ENCODE data around the gene NCOA7. TPM values are rescaled to one million over a fixed set of nuclear protein-coding genes. Genes with fewer than 3 reads are reported as not detected.
A peak's percentile ranks its signal among the peaks of the same experiment; 100 is the strongest.

The NCOA7 gene
- total and polyA plus RNA-seq, 4 donors, result 39.6 to 113 (median 48.8) TPM

GRCh38 chr6:125746731-125747588 is 43.8 kb upstream of the NCOA7 start:
- Histone ChIP-seq H3K27me3 (ENCODE audit: control insufficient read depth, insufficient read depth, low read length) (peaks cover 46% of the 10 kb centered on the region), H3K27ac (ENCODE audit: low read depth, low read length) (peak overlapping the region; percentile 93), H3K9me3 (ENCODE audit: control insufficient read depth, insufficient read depth, low read length) (no peaks in the 10 kb centered on the region), H3K4me3 (ENCODE audit: low read depth, low read length) (peak overlapping the region; percentile 76), H3K4me1 (ENCODE audit: control insufficient read depth, insufficient read depth, low read length) (peaks cover 24% of the 10 kb centered on the region), H3K36me3 (ENCODE audit: control insufficient read depth, insufficient read depth, low read length) (no peaks in the 10 kb centered on the region)
- WGBS (ENCODE audit: insufficient coverage), result 1% methylated on average over 19 of the region's 32 CpGs
- DNase-seq (ENCODE audit: low read depth in 4 of 6, low spot score in 6 of 6), result peak in 3 of 6 donors; percentile 69 to 91 (median 90)

- H3K9me3 ChIP-seq (ENCODE audit: control insufficient read depth, insufficient read depth, low read length), result no peaks in the 10 kb centered on the region
- WGBS (ENCODE audit: insufficient coverage), result under 1% methylated on average over 76 of the region's 76 CpGs
- peaks cover 46% of the 10 kb centered on the region for H3K27me3 ChIP-seq (ENCODE audit: control insufficient read depth, insufficient read depth, low read length)
- peak overlapping the region; percentile 97 for H3K27ac ChIP-seq (ENCODE audit: low read depth, low read length)
- H3K4me3 ChIP-seq (ENCODE audit: low read depth, low read length), result peak overlapping the region; percentile 76
- no peaks in the 10 kb centered on the region for H3K36me3 ChIP-seq (ENCODE audit: control insufficient read depth, insufficient read depth, low read length)
- peaks cover 24% of the 10 kb centered on the region for H3K4me1 ChIP-seq (ENCODE audit: control insufficient read depth, insufficient read depth, low read length)
- peak in 2 of 6 donors; percentile 51 to 73 for DNase-seq (ENCODE audit: low read depth in 4 of 6, low spot score in 6 of 6)
Observed at GRCh38 chr6:125747589-125748405, 43.0 kb upstream of the NCOA7 start.

- DNase-seq (ENCODE audit: low read depth in 4 of 6, low spot score in 6 of 6), result peak in 2 of 6 donors; percentile 57 to 71
- WGBS (ENCODE audit: insufficient coverage), result 0% methylated on average over 37 of the region's 42 CpGs
- Histone ChIP-seq H3K9me3 (ENCODE audit: control insufficient read depth, insufficient read depth, low read length) (no peaks in the 10 kb centered on the region), H3K4me1 (ENCODE audit: control insufficient read depth, insufficient read depth, low read length) (peaks cover 24% of the 10 kb centered on the region), H3K27me3 (ENCODE audit: control insufficient read depth, insufficient read depth, low read length) (peaks cover 46% of the 10 kb centered on the region), H3K36me3 (ENCODE audit: control insufficient read depth, insufficient read depth, low read length) (no peaks in the 10 kb centered on the region), H3K27ac (ENCODE audit: low read depth, low read length) (peak overlapping the region; percentile 97), H3K4me3 (ENCODE audit: low read depth, low read length) (peak overlapping the region; percentile 76)
Observed at GRCh38 chr6:125748406-125749172, 42.2 kb upstream of the NCOA7 start.

- H3K36me3 ChIP-seq (ENCODE audit: control insufficient read depth, insufficient read depth, low read length), result no peaks in the 10 kb centered on the region
- peaks cover 46% of the 10 kb centered on the region for H3K27me3 ChIP-seq (ENCODE audit: control insufficient read depth, insufficient read depth, low read length)
- no peaks in the 10 kb centered on the region for H3K9me3 ChIP-seq (ENCODE audit: control insufficient read depth, insufficient read depth, low read length)
- WGBS (ENCODE audit: insufficient coverage), result under 1% methylated on average over 95 of the region's 95 CpGs
- peaks cover 24% of the 10 kb centered on the region for H3K4me1 ChIP-seq (ENCODE audit: control insufficient read depth, insufficient read depth, low read length)
- peak within 1 kb of the TSS; percentile 90 for H3K4me3 ChIP-seq (ENCODE audit: low read depth, low read length)
- H3K27ac ChIP-seq (ENCODE audit: low read depth, low read length), result peak within 1 kb of the TSS; percentile 97
- DNase-seq (ENCODE audit: low read depth in 4 of 6, low spot score in 6 of 6), result peak; percentile 70 to 97 (median 87)
Observed at GRCh38 chr6:125749173-125749864, 41.4 kb upstream of the NCOA7 start, which contains the start of gene HEY2. Gene HEY2, plus strand, starts transcription at chr6:125749632. Its CDS starts 145 bp downstream, at chr6:125749777.

- Histone ChIP-seq H3K27me3 (ENCODE audit: control insufficient read depth, insufficient read depth, low read length) (peaks cover 46% of the 10 kb centered on the region), H3K4me3 (ENCODE audit: low read depth, low read length) (peak overlapping the region; percentile 90), H3K27ac (ENCODE audit: low read depth, low read length) (peak overlapping the region; percentile 92), H3K36me3 (ENCODE audit: control insufficient read depth, insufficient read depth, low read length) (no peaks in the 10 kb centered on the region), H3K4me1 (ENCODE audit: control insufficient read depth, insufficient read depth, low read length) (peaks cover 24% of the 10 kb centered on the region), H3K9me3 (ENCODE audit: control insufficient read depth, insufficient read depth, low read length) (no peaks in the 10 kb centered on the region)
- WGBS (ENCODE audit: insufficient coverage), result 0% methylated on average over 30 of the region's 35 CpGs
- peak in 2 of 6 donors; percentile 43 to 47 for DNase-seq (ENCODE audit: low read depth in 4 of 6, low spot score in 6 of 6)
Observed at GRCh38 chr6:125749865-125750691, 40.7 kb upstream of the NCOA7 start.

GRCh38 chr6:125750692-125751333 is 39.9 kb upstream of the NCOA7 start:
- WGBS (ENCODE audit: insufficient coverage), result 8% methylated on average over 3 of the region's 4 CpGs
- Histone ChIP-seq H3K4me3 (ENCODE audit: low read depth, low read length) (peak overlapping the region; percentile 90), H3K36me3 (ENCODE audit: control insufficient read depth, insufficient read depth, low read length) (no peaks in the 10 kb centered on the region), H3K27ac (ENCODE audit: low read depth, low read length) (peak overlapping the region; percentile 92), H3K27me3 (ENCODE audit: control insufficient read depth, insufficient read depth, low read length) (peaks cover 42% of the 10 kb centered on the region), H3K9me3 (ENCODE audit: control insufficient read depth, insufficient read depth, low read length) (no peaks in the 10 kb centered on the region), H3K4me1 (ENCODE audit: control insufficient read depth, insufficient read depth, low read length) (peaks cover 21% of the 10 kb centered on the region)
- DNase-seq (ENCODE audit: low read depth in 4 of 6, low spot score in 6 of 6), result peak in 1 of 6 donors; percentile 17

GRCh38 chr6:125751334-125751916 is 39.3 kb upstream of the NCOA7 start:
- H3K27me3 ChIP-seq (ENCODE audit: control insufficient read depth, insufficient read depth, low read length), result peaks cover 36% of the 10 kb centered on the region
- peak overlapping the region; percentile 90 for H3K4me3 ChIP-seq (ENCODE audit: low read depth, low read length)
- no CpG with 5 or more reads among the region's 6 CpGs for WGBS (ENCODE audit: insufficient coverage)
- peak overlapping the region; percentile 74 for H3K27ac ChIP-seq (ENCODE audit: low read depth, low read length)
- peaks cover 21% of the 10 kb centered on the region for H3K4me1 ChIP-seq (ENCODE audit: control insufficient read depth, insufficient read depth, low read length)
- DNase-seq (ENCODE audit: low read depth in 4 of 6, low spot score in 6 of 6), result no peak
- H3K9me3 ChIP-seq (ENCODE audit: control insufficient read depth, insufficient read depth, low read length), result no peaks in the 10 kb centered on the region
- H3K36me3 ChIP-seq (ENCODE audit: control insufficient read depth, insufficient read depth, low read length), result no peaks in the 10 kb centered on the region

- DNase-seq (ENCODE audit: low read depth in 4 of 6, low spot score in 6 of 6), result peak in 1 of 6 donors; percentile 45
- Histone ChIP-seq H3K36me3 (ENCODE audit: control insufficient read depth, insufficient read depth, low read length) (no peaks in the 10 kb centered on the region), H3K9me3 (ENCODE audit: control insufficient read depth, insufficient read depth, low read length) (no peaks in the 10 kb centered on the region), H3K4me1 (ENCODE audit: control insufficient read depth, insufficient read depth, low read length) (peaks cover 17% of the 10 kb centered on the region), H3K27me3 (ENCODE audit: control insufficient read depth, insufficient read depth, low read length) (peaks cover 24% of the 10 kb centered on the region), H3K27ac (ENCODE audit: low read depth, low read length) (peak overlapping the region; percentile 74), H3K4me3 (ENCODE audit: low read depth, low read length) (peak overlapping the region; percentile 90)
- WGBS (ENCODE audit: insufficient coverage), result no CpG with 5 or more reads among the region's 2 CpGs
Observed at GRCh38 chr6:125752773-125753172, 38.0 kb upstream of the NCOA7 start.
